Activated CD4-positive, alpha-beta T cell treated with anti-CD3 and anti-CD28 coated beads for 24 hours (primary cell): ENCODE data around the gene CHST3.
"Not testable (repeated sequence)": the region's sequence is repeated elsewhere in the genome, so short reads cannot be mapped to it uniquely, and the experiment has no call there.

Experiments
- DNase-seq, 2 donors: peaks; one replicate each; pipeline ENCODE4 v3.0.0-alpha.2; 2020; ENCODE audit warnings: low read depth in 2 of 2

CHST3 gene, protein sequence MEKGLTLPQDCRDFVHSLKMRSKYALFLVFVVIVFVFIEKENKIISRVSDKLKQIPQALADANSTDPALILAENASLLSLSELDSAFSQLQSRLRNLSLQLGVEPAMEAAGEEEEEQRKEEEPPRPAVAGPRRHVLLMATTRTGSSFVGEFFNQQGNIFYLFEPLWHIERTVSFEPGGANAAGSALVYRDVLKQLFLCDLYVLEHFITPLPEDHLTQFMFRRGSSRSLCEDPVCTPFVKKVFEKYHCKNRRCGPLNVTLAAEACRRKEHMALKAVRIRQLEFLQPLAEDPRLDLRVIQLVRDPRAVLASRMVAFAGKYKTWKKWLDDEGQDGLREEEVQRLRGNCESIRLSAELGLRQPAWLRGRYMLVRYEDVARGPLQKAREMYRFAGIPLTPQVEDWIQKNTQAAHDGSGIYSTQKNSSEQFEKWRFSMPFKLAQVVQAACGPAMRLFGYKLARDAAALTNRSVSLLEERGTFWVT

GRCh38 chr10:71964098-71964742 is at the start of gene CHST3:
Gene CHST3 (plus strand): TSS chr10:71964395. CDS start chr10:72005843, 41,448 bp downstream.
- DNase-seq: no peak

DNA sequence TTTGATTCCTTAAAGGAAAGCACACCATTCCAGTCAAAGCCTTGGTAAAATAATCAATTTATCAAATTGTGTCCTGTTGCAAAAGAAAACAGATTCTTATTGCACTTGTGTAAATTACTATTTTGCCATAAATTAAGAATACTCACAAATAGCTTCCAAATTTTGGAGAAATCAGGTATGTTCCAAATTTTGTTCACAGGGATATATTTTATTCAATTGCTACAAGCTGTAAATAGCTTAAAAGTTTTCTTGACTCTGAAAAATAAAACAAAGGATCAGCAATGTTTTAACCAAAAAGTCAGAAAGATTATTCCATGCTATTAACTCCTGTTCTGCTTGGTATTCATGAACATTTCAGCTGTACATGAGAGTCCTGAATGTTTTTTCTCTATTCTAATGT is 47.4 kb upstream of the CHST3 start:
- no peak for DNase-seq

GRCh38 chr10:71918992-71919391 is 45.2 kb upstream of the CHST3 start:
- no peak for DNase-seq

DNA sequence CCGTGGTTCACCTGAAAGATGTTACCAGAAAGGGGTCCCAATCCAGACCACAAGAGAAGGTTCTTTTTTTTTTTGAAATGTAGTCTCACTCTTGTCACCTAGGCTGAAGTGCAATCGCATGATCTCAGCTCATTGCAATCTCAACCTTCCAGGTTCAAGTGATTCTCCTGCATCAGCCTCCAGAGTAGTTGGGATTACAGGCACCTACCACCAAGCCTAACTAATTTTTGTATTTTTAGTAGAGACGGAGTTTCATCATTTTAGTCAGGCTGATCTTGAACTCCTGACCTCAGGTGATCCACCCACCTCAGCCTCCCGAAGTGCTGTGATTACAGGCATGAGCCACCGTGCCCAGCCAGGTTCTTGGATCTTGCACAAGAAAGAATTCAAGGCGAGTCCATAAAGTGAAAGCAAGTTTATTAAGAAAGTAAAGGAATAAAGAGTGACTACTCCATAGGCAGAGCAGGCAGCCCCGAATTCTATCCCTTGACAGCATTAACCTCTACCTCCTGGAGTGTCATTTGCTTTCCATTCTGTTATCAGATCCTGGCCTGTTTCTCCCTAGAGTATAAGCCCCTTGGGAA is 44.1 kb upstream of the CHST3 start:
- DNase-seq: not testable (repeated sequence)

DNA sequence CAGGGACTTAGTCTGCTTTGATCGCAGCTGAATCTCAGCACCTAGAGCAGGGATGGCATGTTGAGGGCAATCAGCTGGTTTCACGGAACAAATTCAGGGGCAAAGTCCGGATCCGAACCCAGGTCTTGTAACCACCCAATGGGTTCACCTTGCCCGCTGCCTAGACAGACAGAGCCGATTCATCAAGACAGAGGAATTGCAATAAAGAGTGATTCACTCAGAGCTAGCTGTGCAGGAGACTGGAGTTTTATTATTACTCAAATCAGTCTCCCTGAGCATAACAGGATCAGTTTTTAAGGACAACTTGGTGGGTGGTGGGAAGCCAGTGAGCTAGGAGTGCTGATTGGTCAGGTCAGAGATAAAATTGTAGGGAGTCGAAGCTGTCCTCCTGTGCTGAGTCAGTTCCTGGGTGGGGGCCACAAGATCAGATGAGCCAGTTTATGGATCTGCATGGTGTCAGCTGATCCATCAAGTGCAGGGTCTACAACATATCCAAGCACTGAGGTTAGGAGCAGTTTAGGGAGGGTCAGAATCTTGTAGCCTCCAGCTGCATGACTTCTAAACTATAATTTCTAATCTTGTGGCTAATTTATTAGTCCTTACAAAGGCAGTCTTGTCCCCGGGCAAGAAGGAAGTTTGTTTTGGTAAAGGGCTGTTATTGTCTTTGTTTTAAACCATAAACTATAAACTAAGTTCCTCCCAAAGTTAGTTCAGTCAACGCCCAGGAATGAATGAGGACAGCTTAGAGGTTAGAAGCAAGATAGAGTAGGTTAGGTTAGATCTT is 43.5 kb upstream of the CHST3 start:
- DNase-seq: no peak

GRCh38 chr10:71921324-71922027 is 42.7 kb upstream of the CHST3 start:
- no peak for DNase-seq

GRCh38 chr10:71923138-71923692 is 41.0 kb upstream of the CHST3 start:
- DNase-seq: no peak

DNA sequence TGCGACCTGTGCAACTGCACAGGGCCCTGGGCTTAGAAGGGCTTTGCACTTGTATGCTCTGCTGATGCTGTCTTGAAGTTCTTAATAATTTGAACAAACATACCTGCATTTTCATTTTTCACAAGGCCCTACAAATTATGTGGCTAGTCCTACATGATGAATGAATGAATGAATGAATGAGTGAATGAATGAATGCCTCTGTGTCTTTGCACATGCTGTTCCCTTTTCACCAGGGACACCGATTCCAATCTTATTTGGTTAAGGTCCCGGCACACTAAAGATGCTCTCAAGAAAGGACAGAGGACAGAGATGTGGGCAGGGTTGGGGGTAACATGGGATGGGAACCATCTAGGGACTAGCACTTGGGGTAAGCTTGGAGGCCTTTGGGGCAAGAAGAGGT is 39.4 kb upstream of the CHST3 start:
- no peak for DNase-seq

DNA sequence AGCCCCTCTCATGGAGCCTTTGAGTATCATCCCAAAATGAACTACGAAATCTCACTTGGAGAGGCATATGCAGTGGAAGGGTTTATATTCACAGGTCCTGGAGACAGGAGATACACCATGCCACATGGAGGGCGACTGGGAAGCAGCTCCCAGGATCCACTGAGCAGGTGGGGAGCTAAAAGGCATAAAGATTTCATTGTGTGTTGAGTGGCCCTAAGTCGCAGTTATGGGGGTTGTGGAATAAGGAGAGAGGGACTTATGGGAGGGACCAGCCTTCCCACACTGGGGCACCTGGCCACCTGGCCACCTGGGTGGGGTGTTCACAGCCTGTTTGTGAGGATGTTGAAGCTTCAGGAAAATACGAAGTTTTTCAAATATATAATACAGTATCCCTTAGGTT is 37.0 kb upstream of the CHST3 start:
- DNase-seq: no peak

GRCh38 chr10:71927776-71928592 is 36.2 kb upstream of the CHST3 start:
- DNase-seq: no peak

DNA sequence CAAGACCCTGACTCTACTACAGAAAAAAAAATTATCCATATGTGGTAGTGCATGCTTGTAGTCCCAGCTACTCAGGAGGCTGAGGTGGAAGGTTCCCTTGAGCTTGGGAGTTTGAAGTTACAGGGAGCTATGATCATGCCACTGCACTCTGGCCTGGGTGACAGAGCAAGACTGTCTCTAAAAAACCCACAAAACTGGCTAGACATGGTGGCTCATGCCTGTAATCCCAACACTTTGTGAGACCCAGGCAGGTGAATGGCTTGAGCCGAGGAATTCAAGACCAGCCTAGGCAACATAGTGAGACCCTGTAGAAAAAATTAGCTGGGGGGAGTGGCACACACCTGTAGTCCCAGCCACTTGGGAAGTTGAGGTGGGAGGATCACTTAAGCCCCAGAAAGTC is 32.9 kb upstream of the CHST3 start:
- no peak for DNase-seq

GRCh38 chr10:71933651-71934050 is 30.5 kb upstream of the CHST3 start:
- DNase-seq: peak; percentile 27 to 38

GRCh38 chr10:71938211-71938610 is 26.0 kb upstream of the CHST3 start:
- DNase-seq: no peak

DNA sequence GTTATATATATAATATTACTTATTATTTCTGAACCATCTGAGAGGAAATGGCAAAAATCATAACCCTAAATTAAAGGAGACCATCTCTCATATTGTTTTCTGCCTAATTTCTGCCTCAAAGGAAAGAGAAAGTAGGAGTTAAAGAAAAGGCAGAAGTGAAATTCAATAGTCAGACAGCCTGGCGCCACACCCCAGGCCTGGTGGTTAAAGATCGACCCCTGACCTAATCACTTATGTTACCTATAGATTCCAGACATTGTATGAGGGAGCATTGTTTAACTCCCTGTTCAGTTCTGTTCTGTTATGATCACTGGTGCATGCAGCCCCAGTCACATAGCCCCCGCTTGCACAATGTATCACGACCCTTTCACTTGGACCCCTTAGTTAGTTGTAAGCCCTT is 24.9 kb upstream of the CHST3 start:
- no peak for DNase-seq

GRCh38 chr10:71939861-71940474 is 24.2 kb upstream of the CHST3 start:
- DNase-seq: no peak

DNA sequence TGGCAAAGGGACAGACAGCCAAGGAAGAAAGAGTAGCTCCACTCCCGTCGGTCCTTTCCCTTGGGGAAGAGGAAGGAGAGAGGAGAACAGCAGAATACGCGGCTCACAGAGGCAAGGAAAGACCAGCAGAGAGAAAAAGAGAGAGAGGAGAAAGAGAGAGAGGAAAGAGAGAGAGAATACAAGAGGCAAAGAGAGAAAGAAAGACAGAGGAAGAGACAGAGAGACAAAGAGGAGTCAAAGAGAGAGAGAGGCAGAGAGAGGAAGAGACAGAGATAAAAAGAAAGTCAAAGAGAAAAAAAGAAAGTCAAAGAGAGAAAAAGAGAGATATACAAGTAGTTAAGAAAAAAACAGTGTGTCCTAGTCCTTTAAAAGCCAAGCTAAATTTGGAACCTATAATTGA is 23.4 kb upstream of the CHST3 start:
- no peak for DNase-seq

GRCh38 chr10:71941318-71941717 is 22.9 kb upstream of the CHST3 start:
- no peak for DNase-seq

GRCh38 chr10:71945819-71946474 is 18.2 kb upstream of the CHST3 start:
- DNase-seq: no peak

- no peak for DNase-seq
Observed at GRCh38 chr10:71946700-71947099, 17.5 kb upstream of the CHST3 start.
